ENCODE measurements around the gene LRIT1.
"Not testable (repeated sequence)": the region's sequence is repeated elsewhere in the genome, so short reads cannot be mapped to it uniquely, and the experiment has no call there.

The LRIT1 gene, protein sequence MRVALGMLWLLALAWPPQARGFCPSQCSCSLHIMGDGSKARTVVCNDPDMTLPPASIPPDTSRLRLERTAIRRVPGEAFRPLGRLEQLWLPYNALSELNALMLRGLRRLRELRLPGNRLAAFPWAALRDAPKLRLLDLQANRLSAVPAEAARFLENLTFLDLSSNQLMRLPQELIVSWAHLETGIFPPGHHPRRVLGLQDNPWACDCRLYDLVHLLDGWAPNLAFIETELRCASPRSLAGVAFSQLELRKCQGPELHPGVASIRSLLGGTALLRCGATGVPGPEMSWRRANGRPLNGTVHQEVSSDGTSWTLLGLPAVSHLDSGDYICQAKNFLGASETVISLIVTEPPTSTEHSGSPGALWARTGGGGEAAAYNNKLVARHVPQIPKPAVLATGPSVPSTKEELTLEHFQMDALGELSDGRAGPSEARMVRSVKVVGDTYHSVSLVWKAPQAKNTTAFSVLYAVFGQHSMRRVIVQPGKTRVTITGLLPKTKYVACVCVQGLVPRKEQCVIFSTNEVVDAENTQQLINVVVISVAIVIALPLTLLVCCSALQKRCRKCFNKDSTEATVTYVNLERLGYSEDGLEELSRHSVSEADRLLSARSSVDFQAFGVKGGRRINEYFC

GRCh38 chr10:84241185-84241790, at the start of gene LRIT1:
Gene LRIT1 (minus strand): TSS chr10:84241546. CDS start chr10:84241439, 107 bp downstream.
- DNase-seq, result no peak

- no peak for DNase-seq
Measured at GRCh38 chr10:84290235-84290634, 48.9 kb upstream of the LRIT1 start.

DNA sequence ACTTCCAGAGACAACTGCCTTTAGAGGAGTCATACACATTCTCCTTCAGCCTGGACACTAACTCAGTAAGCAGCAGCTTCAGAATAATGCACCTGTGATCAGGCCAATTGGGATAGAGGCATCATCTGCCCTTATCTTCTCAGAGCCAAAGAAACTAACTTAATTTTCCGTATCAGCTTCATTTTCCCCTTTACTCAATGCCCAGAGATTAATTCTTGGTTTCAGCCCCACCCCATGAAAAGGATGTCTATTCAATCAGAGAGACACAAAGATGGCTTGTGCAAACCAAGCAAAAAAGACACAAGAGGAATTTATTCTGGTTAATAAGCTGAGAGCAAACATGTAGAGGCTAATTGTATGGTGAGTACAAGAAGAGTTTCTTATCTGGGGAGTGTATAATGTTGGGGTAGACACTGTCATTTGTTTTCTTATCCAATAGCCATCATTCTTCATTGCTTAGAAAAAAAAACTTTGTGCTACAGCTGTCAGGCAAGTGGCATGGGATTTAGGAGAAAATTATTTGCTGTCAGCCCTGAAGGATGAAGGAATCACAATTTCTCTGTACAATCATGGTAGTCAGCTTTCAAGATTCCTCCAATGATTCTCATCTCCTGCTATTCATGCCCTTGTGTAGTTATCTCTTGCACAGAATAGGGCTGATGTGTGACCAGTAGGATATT, 48.3 kb upstream of the LRIT1 start:
- DNase-seq, result no peak

DNA sequence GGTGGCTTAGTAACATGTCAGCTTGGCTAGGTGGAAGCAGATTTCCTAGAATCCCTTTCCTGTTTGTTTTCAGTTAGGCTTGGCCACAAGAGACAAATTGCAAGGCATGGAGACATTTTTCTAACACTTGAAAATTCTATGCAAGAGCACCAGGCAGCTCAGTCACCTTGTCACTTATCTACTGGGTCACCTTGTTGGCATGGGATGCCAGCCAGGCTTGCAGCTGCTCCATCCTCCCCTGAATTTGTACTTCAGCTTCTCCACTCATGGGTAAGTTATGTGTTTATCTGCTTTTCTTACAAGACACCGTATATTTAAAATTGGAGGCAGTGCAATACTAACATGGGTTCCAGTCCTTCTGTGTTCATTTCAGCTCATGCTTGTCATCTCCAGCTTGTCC, 46.8 kb upstream of the LRIT1 start:
- DNase-seq, result no peak

DNA sequence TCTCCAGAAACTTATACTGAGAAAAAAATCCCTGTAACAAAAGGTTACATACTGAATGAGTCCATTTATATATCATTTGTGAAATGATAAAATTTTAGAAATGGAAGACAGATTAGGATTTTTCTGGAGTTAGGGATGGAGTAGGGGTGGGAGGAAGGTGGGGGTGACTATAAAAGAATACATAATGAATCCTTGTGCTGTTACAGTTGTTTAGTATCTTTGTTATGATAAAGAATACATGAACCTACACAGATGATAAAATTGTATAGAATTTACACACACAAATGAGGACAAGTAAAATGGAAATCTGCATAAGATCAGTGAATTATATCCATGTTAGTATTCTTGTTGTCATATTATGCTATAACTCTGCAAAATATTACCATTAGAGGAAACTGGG, 45.3 kb upstream of the LRIT1 start:
- no peak for DNase-seq

DNA sequence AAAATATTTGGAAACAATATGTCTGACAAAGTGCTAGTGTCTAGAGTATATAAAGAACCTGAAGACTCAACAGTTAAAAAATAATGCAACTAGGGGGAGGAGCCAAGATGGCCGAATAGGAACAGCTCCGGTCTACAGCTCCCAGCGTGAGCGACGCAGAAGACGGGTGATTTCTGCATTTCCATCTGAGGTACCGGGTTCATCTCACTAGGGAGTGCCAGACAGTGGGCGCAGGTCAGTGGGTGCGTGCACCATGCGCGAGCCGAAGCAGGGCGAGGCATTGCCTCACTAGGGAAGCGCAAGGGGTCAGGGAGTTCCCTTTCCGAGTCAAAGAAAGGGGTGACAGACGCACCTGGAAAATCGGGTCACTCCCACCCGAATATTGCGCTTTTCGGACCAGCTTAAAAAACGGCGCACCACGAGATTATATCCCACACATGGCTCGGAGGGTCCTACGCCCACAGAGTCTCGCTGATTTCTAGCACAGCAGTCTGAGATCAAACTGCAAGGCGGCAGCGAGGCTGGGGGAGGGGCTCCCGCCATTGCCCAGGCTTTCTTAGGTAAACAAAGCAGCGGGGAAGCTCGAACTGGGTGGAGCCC, 38.6 kb upstream of the LRIT1 start:
- DNase-seq, result not testable (repeated sequence)

- no peak for DNase-seq
Measured at GRCh38 chr10:84270708-84271107, 29.4 kb upstream of the LRIT1 start.

DNA sequence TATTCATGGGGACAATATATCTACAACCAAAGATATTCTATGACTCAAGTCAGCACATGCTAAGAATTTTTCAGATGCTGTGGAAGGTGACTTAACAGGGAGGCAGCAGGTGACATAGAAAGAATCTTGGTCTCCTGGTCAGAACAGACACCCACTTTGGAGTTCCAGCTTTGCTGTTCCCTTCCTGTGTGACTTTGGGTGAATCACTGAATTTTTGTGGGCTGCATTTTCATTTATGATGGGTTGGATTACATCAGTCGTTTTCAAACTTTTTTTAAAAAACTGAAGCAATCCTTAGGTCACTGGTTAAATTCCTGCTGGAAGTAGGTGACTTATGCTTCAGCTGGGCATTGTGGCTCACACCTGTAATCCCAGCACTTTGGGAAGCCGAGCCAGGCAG, 28.4 kb upstream of the LRIT1 start:
- no peak for DNase-seq

DNA sequence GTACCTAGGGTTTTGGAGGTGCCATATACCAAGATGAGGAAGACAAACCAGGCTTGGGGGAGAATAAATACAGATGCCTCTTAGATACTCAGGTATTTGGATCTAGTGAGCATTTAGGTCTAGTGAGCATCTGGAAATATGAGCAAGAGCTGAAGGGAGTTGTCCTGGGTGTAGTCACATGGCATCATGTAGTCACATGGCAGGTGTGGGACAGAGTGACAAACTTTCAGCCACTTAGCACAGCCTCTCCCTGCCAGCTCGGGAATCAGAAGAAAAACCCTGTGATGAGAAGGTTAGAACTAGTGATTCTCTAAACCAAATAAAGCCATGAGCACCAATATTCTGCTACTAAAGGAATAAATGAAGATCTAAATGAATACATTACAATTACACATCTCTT, 27.8 kb upstream of the LRIT1 start:
- DNase-seq, result no peak

- DNase-seq, result no peak
Measured at GRCh38 chr10:84267503-84268126, 26.3 kb upstream of the LRIT1 start.

DNA sequence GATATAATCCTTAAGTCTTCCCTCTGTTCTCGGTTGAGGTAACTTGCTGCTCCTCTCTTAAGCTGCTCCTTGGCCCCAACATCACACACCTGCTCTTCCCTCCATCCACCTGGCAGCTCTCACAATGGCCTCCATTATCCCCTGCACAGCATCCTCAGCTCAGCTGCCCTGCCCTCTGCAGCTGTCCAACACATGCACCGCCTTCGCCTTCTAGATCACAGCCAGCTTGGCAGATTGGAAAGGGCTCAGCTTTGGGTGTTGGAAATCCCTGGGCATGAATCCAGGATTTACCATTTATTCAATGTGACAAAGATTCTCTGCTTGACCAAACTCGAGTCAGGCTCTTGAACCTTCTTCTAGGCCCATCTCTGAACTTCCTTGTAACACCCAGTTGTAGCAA, 24.1 kb upstream of the LRIT1 start:
- peak; percentile 28 for DNase-seq

GRCh38 chr10:84264611-84265141, 23.3 kb upstream of the LRIT1 start:
- DNase-seq, result peak; percentile 49

DNA sequence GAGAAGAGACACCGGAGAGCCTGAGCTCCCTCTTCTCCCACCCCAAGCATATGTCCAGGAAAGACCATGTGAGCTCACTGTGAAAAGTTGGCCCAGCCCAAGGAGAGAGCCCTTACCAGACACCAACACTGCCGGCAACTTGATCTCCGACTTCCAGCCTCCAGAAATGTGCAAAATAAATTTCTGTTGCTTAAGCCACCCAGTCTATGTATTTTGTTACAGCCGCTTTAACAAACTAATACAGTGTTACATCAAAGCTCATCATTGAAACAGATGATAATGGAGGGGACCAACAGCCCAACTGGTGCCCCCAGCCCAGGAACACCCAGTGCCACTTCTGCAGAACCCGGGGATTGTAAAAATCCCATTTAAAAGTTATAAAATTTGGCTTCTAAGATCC, 22.4 kb upstream of the LRIT1 start:
- DNase-seq, result no peak

GRCh38 chr10:84262190-84262956, 21.0 kb upstream of the LRIT1 start:
- no peak for DNase-seq

DNA sequence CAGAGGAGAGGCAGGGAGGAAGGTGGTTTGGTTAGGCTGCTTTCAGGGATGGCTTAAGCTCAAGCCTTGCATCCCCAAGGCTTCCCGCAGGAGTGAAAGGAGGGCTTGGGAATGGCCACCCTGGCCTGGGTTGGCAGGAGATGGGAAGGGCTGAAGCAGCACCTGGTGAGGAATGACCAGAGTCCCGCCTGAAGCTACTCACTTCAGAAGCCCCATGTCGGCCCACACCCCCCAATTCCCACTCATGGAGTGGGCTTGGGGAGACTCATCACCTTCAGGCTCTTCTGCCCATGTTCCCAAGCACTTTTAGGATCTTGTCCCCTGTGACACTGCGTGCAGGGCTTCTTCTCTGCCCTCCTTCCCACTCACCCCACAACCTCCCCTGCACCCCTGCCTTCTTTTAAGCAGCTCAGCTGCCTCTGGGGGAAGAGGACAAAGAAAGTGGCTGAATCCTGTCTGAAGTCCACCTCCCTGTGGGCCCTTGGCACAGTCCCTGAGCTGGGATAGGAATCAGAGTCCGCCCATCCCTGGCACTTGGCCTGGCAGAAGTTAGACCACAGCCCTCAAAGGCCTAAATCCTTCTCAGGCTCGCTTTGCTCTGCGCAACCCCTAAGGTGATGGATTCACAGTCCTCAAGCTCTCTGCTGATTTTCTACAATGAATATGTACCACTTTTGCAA, 20.0 kb upstream of the LRIT1 start:
- no peak for DNase-seq

GRCh38 chr10:84258034-84258695, 16.8 kb upstream of the LRIT1 start:
- DNase-seq, result no peak

- DNase-seq, result no peak
Measured at GRCh38 chr10:84257343-84258020, 16.1 kb upstream of the LRIT1 start.

DNA sequence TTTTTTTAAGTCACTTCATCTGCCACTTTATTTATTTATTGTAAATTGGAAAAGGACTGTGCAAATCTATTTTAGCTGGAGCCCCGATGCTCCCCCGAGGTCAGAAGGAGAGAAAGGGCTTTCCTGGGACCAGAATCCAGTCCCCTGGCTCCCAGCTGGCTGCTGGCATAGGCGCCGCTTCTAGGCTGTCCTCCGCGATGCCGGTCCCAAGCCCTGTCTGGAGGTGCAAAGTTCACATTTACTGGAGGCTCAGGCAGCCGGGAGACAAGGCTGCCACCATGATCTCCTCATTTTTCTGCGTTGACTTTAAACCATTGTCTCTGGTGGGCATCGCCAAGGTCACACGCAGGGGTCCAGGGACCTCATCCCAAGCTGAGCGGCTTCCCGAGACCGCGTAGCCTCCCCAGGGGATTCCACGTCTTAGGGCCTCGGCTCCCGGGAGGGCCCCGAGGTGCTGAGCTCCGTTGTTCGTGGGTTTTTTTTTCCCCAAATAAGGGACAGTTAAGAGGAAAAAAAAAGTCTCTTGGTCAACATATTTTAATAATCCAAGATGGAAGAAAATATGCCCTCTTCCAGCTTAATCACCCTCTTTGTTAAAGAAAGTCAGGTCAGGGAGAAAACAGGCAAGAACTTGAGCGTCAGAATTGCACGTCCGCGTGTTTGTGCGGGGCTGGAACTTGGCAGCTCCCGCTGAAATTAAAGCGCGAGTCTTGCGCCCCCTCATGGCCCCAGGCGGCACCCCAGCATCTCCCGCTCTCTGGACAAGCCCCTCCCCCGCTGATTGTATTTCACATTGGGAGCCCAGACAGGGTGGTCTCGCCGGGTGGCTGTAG, 15.4 kb upstream of the LRIT1 start:
- no peak for DNase-seq
